IgD-negative memory B cell (primary cell): ENCODE measurements around the gene ACOD1. TPM values are rescaled to one million over a fixed set of nuclear protein-coding genes. Genes with fewer than 3 reads are reported as not detected.
"Not testable (repeated sequence)": the region's sequence is repeated elsewhere in the genome, so short reads cannot be mapped to it uniquely, and the experiment has no call there.

ENCODE experiments used
- H3K27ac Mint-ChIP-seq, 3 donors: one replicate each; pipeline ENCODE4 v1.8.0; 2020 to 2022; ENCODE audit warnings: mild to moderate bottlenecking in 3 of 3, mixed read lengths in 3 of 3, moderate library complexity in 1 of 3
- H3K27me3 Mint-ChIP-seq: one replicate; pipeline ENCODE4 v1.8.0; 2021; ENCODE audit warnings: mixed read lengths
- H3K36me3 Mint-ChIP-seq: one replicate; pipeline ENCODE4 v1.8.0; 2020; ENCODE audit warnings: mild to moderate bottlenecking, mixed read lengths
- H3K4me1 Mint-ChIP-seq, 3 donors: one replicate each; pipeline ENCODE4 v1.8.0; 2020 to 2022; ENCODE audit warnings: mixed read lengths in 3 of 3, mild to moderate bottlenecking in 1 of 3
- H3K4me3 Mint-ChIP-seq, 4 donors: one replicate each; pipeline ENCODE4 v1.8.0; 2020 to 2022; ENCODE audit warnings: mild to moderate bottlenecking in 4 of 4, mixed read lengths in 4 of 4, moderate library complexity in 3 of 4
- H3K9me3 Mint-ChIP-seq, 3 donors: one replicate each; pipeline ENCODE4 v1.8.0; 2020 to 2021; ENCODE audit warnings: mixed read lengths in 3 of 3, mild to moderate bottlenecking in 1 of 3
- polyA plus RNA-seq: library from polyadenylated mRNA; unstranded; fragments of 300-500 nt; fragmentation: Illumina TruSeq; gene quantifications from one replicate; pipeline ENCODE4 v1.2.3, GENCODE V29; 2021

The ACOD1 gene
- polyA plus RNA-seq: not detected

DNA sequence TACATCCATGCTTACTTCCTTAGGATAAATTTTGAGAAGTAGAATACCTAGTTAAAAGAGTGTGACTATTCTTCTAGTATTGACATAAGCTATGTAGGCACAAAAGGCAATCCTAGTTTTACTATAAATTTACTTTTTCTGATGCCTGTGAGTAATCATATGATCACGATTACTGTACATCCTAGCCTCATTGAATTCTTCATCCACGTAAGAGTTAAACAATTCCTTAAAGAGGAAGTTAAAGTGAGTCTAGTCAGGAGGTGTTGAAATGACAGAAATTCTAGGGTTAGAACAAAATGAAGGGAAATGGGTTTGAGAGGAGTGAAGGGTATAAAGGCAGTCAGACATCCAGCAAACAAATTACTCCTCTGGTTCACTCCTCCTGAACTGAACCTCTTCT, at the start of gene ACOD1:
Gene ACOD1, plus strand, starts transcription at position 363 of the 400 bp plus-strand sequence. CDS start 48 bp downstream, outside the sequence.
- H3K4me3 Mint-ChIP-seq: no peak within 1 kb of the TSS

GRCh38 chr13:76899066-76899465, 49.2 kb upstream of the ACOD1 start:
- H3K4me3 Mint-ChIP-seq, H3K27me3 Mint-ChIP-seq, H3K4me1 Mint-ChIP-seq, H3K36me3 Mint-ChIP-seq: not testable (repeated sequence)
- peak overlapping the region in 1 of 3 donors; percentile 7 for H3K27ac Mint-ChIP-seq
- H3K9me3 Mint-ChIP-seq: peaks cover 2 to 16% (median 5%) of the 10 kb centered on the region in 3 donors

More for the DNA sequence above, at the start of gene ACOD1:
- no peaks in the 10 kb centered on the region for H3K36me3 Mint-ChIP-seq
- no peaks in the 10 kb centered on the region for H3K4me1 Mint-ChIP-seq
- peaks cover 6% of the 10 kb centered on the region for H3K27me3 Mint-ChIP-seq
- H3K9me3 Mint-ChIP-seq: peaks cover 2 to 5% (median 4%) of the 10 kb centered on the region in 3 donors
- H3K27ac Mint-ChIP-seq: no peak within 1 kb of the TSS

- Mint-ChIP-seq H3K9me3 (peaks cover 2 to 16% (median 4%) of the 10 kb centered on the region in 3 donors), H3K4me3 (no peak overlapping the region), H3K4me1 (peaks cover 0 to 1% (median 0%) of the 10 kb centered on the region in 3 donors), H3K27ac (no peak overlapping the region), H3K36me3 (no peaks in the 10 kb centered on the region), H3K27me3 (peaks cover 4% of the 10 kb centered on the region)
Observed at GRCh38 chr13:76903544-76904162, 44.7 kb upstream of the ACOD1 start.

DNA sequence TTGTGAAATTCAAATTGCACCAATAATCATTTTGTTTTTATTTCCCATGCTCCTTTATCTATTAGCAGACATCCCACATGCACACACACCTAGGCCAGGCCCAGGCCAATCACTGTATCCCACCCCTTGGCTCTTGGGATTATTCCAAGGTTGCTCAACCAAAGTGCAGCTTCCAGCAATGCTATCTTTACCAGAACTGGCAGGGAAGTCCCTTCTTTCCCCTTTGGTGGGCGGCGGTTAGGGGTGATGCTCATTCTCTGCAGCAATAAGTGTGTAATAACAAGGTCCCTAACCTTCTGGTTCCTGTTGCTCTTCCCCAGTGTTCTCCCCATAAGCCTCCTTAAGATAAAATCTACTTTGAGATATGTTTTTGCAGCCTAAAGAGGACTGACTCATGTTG, 43.8 kb upstream of the ACOD1 start:
- no peak overlapping the region for H3K4me3 Mint-ChIP-seq
- peaks cover 0 to 7% (median 0%) of the 10 kb centered on the region in 3 donors for H3K9me3 Mint-ChIP-seq
- H3K27me3 Mint-ChIP-seq: peaks cover 2% of the 10 kb centered on the region
- peaks cover 4% of the 10 kb centered on the region for H3K36me3 Mint-ChIP-seq
- H3K4me1 Mint-ChIP-seq: peaks cover 0 to 1% (median 0%) of the 10 kb centered on the region in 3 donors
- no peak overlapping the region for H3K27ac Mint-ChIP-seq

GRCh38 chr13:76912476-76912875, 35.8 kb upstream of the ACOD1 start:
- H3K4me3 Mint-ChIP-seq: no peak overlapping the region
- H3K9me3 Mint-ChIP-seq: no peaks in the 10 kb centered on the region
- H3K36me3 Mint-ChIP-seq: peaks cover 4% of the 10 kb centered on the region
- peaks cover 18% of the 10 kb centered on the region for H3K27me3 Mint-ChIP-seq
- H3K4me1 Mint-ChIP-seq: no peaks in the 10 kb centered on the region
- no peak overlapping the region for H3K27ac Mint-ChIP-seq

DNA sequence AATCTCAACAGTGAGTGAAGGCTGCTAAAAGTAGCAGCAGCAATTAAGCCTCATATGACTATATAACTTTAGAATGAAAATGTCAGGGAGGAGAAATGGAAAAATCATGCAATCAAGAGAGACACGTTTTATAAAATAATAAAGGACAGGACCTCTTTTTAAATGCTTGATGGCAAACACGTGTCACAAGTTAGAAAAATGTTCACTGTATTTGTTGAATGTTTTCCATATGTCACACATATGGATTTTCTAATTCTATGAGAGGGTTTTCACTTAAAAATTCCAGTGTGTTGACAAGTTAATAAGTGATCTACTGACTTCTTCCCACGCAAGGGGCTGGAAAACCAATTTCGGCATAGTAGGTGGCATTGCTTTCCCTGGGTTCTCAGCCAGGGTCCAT, 34.4 kb upstream of the ACOD1 start:
- Mint-ChIP-seq H3K4me3 (no peak overlapping the region), H3K4me1 (no peaks in the 10 kb centered on the region), H3K27ac (no peak overlapping the region), H3K9me3 (no peaks in the 10 kb centered on the region), H3K27me3 (peaks cover 19% of the 10 kb centered on the region), H3K36me3 (peaks cover 4% of the 10 kb centered on the region)

GRCh38 chr13:76917095-76917494, 31.2 kb upstream of the ACOD1 start:
- Mint-ChIP-seq H3K27me3 (peaks cover 18% of the 10 kb centered on the region), H3K27ac (no peak overlapping the region), H3K4me3 (no peak overlapping the region), H3K36me3 (no peaks in the 10 kb centered on the region), H3K4me1 (no peaks in the 10 kb centered on the region), H3K9me3 (peaks cover 5 to 8% (median 8%) of the 10 kb centered on the region in 3 donors)

- Mint-ChIP-seq H3K27me3 (peaks cover 17% of the 10 kb centered on the region), H3K27ac (peak overlapping the region in 1 of 3 donors; percentile 11)
- H3K4me1 Mint-ChIP-seq, H3K36me3 Mint-ChIP-seq, H3K4me3 Mint-ChIP-seq, H3K9me3 Mint-ChIP-seq: not testable (repeated sequence)
Observed at GRCh38 chr13:76917755-76918481, 30.4 kb upstream of the ACOD1 start.

DNA sequence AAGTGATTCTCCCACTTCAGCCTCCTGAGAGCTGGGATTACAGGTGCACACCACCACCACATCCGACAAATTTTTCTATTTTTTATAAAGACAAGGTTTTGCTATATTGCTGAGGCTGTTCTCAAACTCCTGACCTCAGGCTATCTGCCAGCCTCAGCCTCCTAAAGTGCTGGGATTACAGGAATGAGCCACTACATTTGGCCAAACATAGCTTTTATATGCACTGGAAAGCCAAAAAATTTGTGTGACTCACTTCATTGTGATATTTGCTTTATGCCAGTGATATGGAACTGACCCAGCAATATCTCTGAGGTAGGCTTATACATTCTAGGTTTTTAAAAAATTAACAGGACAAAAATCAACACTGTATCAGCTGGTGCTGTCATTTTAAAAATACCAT, 26.8 kb upstream of the ACOD1 start:
- Mint-ChIP-seq H3K36me3 (no peaks in the 10 kb centered on the region), H3K4me3 (no peak overlapping the region), H3K27me3 (peaks cover 10% of the 10 kb centered on the region), H3K27ac (no peak overlapping the region), H3K9me3 (peaks cover 5 to 8% (median 8%) of the 10 kb centered on the region in 3 donors), H3K4me1 (no peaks in the 10 kb centered on the region)

- Mint-ChIP-seq H3K27me3 (peaks cover 1% of the 10 kb centered on the region), H3K9me3 (peaks cover 4 to 5% (median 4%) of the 10 kb centered on the region in 3 donors), H3K36me3 (no peaks in the 10 kb centered on the region), H3K4me1 (peaks cover 0 to 3% (median 0%) of the 10 kb centered on the region in 3 donors), H3K4me3 (no peak overlapping the region), H3K27ac (no peak overlapping the region)
Observed at GRCh38 chr13:76925115-76925514, 23.2 kb upstream of the ACOD1 start.

DNA sequence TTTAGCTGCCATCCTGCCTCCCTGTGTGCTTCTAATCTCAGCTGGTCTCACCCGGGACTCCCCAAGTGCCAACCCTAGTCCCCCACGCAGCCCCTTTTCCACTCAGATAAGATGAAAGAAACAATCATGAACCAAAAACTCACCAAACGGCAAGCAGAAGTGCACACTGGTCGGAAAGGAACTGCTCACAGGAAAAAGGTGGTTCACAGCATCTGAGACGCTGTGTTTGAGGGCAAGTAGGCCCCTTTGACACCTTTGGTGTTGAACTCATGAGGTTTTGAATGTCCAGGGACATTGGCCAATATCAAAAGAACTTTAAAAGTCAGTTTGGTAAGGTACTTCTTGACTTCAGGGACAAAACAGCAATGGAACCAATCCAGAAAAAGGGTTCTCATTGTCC, 20.4 kb upstream of the ACOD1 start:
- Mint-ChIP-seq H3K9me3 (peaks cover 0 to 3% (median 2%) of the 10 kb centered on the region in 3 donors), H3K4me3 (no peak overlapping the region), H3K27me3 (peaks cover 3% of the 10 kb centered on the region), H3K36me3 (no peaks in the 10 kb centered on the region), H3K27ac (no peak overlapping the region), H3K4me1 (peaks cover 0 to 3% (median 0%) of the 10 kb centered on the region in 3 donors)

- H3K27ac Mint-ChIP-seq: no peak overlapping the region
- no peaks in the 10 kb centered on the region for H3K36me3 Mint-ChIP-seq
Observed at GRCh38 chr13:76928456-76928855, 19.9 kb upstream of the ACOD1 start.

GRCh38 chr13:76929320-76929719, 19.0 kb upstream of the ACOD1 start:
- Mint-ChIP-seq H3K9me3 (peaks cover 0 to 3% (median 2%) of the 10 kb centered on the region in 3 donors), H3K4me1 (peaks cover 0 to 3% (median 0%) of the 10 kb centered on the region in 3 donors), H3K27ac (no peak overlapping the region), H3K4me3 (no peak overlapping the region), H3K36me3 (no peaks in the 10 kb centered on the region), H3K27me3 (peaks cover 3% of the 10 kb centered on the region)

More at GRCh38 chr13:76928456-76928855, 19.9 kb upstream of the ACOD1 start:
- no peak overlapping the region for H3K4me3 Mint-ChIP-seq
- H3K27me3 Mint-ChIP-seq: peaks cover 3% of the 10 kb centered on the region
- peaks cover 0 to 3% (median 0%) of the 10 kb centered on the region in 3 donors for H3K4me1 Mint-ChIP-seq
- H3K9me3 Mint-ChIP-seq: peaks cover 0 to 3% (median 2%) of the 10 kb centered on the region in 3 donors

DNA sequence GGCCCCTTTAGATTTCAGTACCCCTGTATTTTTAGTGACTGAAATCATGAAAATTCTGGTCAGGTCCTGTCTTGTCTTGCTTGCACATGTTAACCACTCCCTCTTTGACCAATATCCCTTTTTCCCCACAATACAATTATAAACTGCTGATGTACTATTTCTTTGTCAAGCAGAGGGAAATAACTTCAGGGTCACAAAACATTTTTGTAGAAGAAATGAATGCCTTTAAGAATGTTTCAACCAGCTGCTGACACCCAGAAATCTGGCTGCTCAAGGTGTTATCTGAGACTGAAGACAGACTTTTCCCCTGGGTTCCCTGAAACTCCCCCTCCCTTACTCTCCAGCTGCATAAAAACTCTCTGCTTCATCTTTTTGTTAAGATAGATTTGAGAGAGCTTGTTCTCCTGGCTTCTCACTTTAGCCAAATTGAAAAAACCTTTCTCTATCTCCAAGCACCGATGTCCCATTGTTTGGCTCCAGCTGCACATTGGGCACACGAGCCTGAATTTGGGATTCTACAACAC, 18.4 kb upstream of the ACOD1 start:
- Mint-ChIP-seq H3K36me3 (no peaks in the 10 kb centered on the region), H3K27ac (no peak overlapping the region), H3K4me3 (no peak overlapping the region), H3K9me3 (peaks cover 0 to 3% (median 2%) of the 10 kb centered on the region in 3 donors), H3K27me3 (peaks cover 3% of the 10 kb centered on the region), H3K4me1 (peaks cover 0 to 3% (median 0%) of the 10 kb centered on the region in 3 donors)

DNA sequence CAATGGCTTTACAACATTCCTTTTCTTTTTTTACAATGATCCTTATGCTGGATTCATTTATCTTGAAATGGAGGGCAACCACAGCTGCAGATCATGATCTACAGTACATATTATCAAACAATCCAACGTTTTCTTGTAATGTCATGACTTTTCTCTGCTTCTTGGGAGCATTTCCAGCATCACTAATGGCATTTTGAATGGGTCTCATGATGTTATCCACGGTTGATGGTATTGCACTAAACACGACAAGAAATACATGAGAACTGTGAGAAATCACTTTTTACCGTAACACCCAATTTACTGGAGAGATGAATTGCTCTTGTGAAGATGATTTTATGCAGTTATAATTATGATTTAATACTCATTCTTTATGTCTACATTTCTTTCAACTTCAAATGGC, 16.2 kb upstream of the ACOD1 start:
- Mint-ChIP-seq H3K4me3 (no peak overlapping the region), H3K4me1 (peaks cover 0 to 3% (median 0%) of the 10 kb centered on the region in 3 donors), H3K27ac (no peak overlapping the region), H3K36me3 (peaks cover 2% of the 10 kb centered on the region), H3K9me3 (peaks cover 2 to 6% (median 3%) of the 10 kb centered on the region in 3 donors), H3K27me3 (peaks cover 3% of the 10 kb centered on the region)
